K562 (cell line): ENCODE data around the gene NSMF. TPM values are rescaled to one million over a fixed set of nuclear protein-coding genes. Genes with fewer than 3 reads are reported as not detected.
A peak's percentile ranks its signal among the peaks of the same experiment; 100 is the strongest.

Experiments used
- E2F6 ChIP-seq, 2 experiments: IDR thresholded peaks; 2 replicates each; pipeline ENCODE4 v1.6.1; 2011; ENCODE audit warnings: borderline replicate concordance in 1 of 2, control low read depth in 1 of 2, low read depth in 1 of 2, low read length in 1 of 2, mild to moderate bottlenecking in 1 of 2, mixed read lengths in 1 of 2, moderate library complexity in 1 of 2; ENCODE audit not compliant: insufficient read depth in 1 of 2, insufficient read length in 1 of 2, poor library complexity in 1 of 2, severe bottlenecking in 1 of 2; ENCODE audit errors: extremely low read depth in 1 of 2
- ELF1 ChIP-seq: fragments of 200-800 bp; sonication (Bioruptor generic); IDR thresholded peaks from 2 replicates; pipeline ENCODE4 v1.6.1; 2016; ENCODE audit warnings: missing genetic modification characterization, missing compliant biosample characterization
- ETV6 ChIP-seq, 3 experiments: fragments of 150-350 bp in 1 of 3; sonication (generic) in 1 of 3; formaldehyde crosslinking in 1 of 3; IDR thresholded peaks; 2 replicates each; pipeline versions ENCODE4 v1.6.1 to v1.8.0; 2014 to 2022; ENCODE audit warnings: borderline replicate concordance in 2 of 3, low read depth in 2 of 3, antibody characterized with exemption in 1 of 3, low read length in 1 of 3, mild to moderate bottlenecking in 1 of 3, missing genetic modification reagents in 1 of 3
- HDAC3 ChIP-seq: fragments of 450-650 bp; IDR thresholded peaks from 2 replicates; pipeline ENCODE4 v1.6.1; 2018; ENCODE audit warnings: borderline replicate concordance, mild to moderate bottlenecking, moderate library complexity; ENCODE audit not compliant: partially characterized antibody
- NCOA1 ChIP-seq: fragments of 450-650 bp; IDR thresholded peaks from 2 replicates; pipeline ENCODE4 v1.6.1; 2016; ENCODE audit warnings: low read depth
- RCOR1 ChIP-seq, 2 experiments: IDR thresholded peaks; 2 replicates each; pipeline ENCODE4 v1.6.1; 2012; ENCODE audit warnings: low read depth in 2 of 2, low read length in 2 of 2, borderline replicate concordance in 1 of 2, improper control_type of control experiment in 1 of 2
- TBP ChIP-seq: optimal IDR thresholded peaks from 2 replicates; pipeline ENCODE3; 2011; ENCODE audit warnings: low read depth, low read length, improper control_type of control experiment
- TFAM ChIP-seq: fragments of 250-450 bp; sonication (Bioruptor Pico); conservative IDR thresholded peaks from 2 replicates; pipeline ENCODE4 v1.5.0; 2021; ENCODE audit warnings: mild to moderate bottlenecking, moderate library complexity
- TRIM24 ChIP-seq, 2 experiments: fragments of 450-650 bp; IDR thresholded peaks; 2 replicates each; pipeline ENCODE4 v1.6.1; 2016
- ZEB2 ChIP-seq: fragments of 450-650 bp; IDR thresholded peaks from 2 replicates; pipeline ENCODE4 v1.6.1; 2016
- ZNF316 ChIP-seq: fragments of 450-650 bp; IDR thresholded peaks from 2 replicates; pipeline ENCODE4 v1.6.1; 2016
- polyA plus RNA-seq, 8 experiments: library from polyadenylated mRNA; depleted of rRNA in 4 of 8; stranded (reverse) in 5 of 8; unstranded in 3 of 8; fragments of >200 nt; fragmentation: Nextera tagmentation in 2 of 8; fragmentation: Illumina TruSeq in 1 of 8; extraction: Ambion mirVana in 2 of 8; extraction: Trizol in 1 of 8; gene quantifications; 2 replicates each; pipeline versions ENCODE4 v1.2.1 to v1.2.3, GENCODE V29; 2011 to 2014; ENCODE audit warnings: inconsistent platforms in 1 of 8, missing spikeins in 1 of 8
- total RNA-seq, 7 experiments: library from RNA; depleted of rRNA in 6 of 7; stranded (reverse); fragments of >200 nt in 6 of 7; fragmentation: Illumina TruSeq in 2 of 7; extraction: Trizol in 2 of 7; gene quantifications; 2 replicates each; pipeline versions ENCODE4 v1.2.1 to v1.2.3, GENCODE V29; 2011 to 2021; ENCODE audit warnings: low replicate concordance in 1 of 7
- TF ChIP-seq, protein P1 (sequence below), 3 experiments: fragments of 200-800 bp in 1 of 3; fragments of 250-450 bp in 1 of 3; fragments of 450-650 bp in 1 of 3; sonication (Bioruptor Pico) in 1 of 3; sonication (Bioruptor generic) in 1 of 3; formaldehyde crosslinking in 1 of 3; IDR thresholded peaks; 2 replicates each; pipeline versions ENCODE4 v1.6.1 to v1.8.0; 2016 to 2022; ENCODE audit warnings: mild to moderate bottlenecking in 2 of 3, missing genetic modification characterization in 2 of 3, missing compliant biosample characterization in 1 of 3, moderate library complexity in 1 of 3
- TF ChIP-seq, protein P2 (sequence below): fragments of 250-450 bp; sonication (Bioruptor Pico); IDR thresholded peaks from 2 replicates; pipeline ENCODE4 v1.8.0; 2021; ENCODE audit warnings: mild to moderate bottlenecking, moderate library complexity

Gene NSMF
- total and polyA plus RNA-seq, 9 of the 15 experiments (the other 6 are each of a cell fraction or from before 2014, with no cell fraction given): 0.20 to 82.7 (median 29.3) TPM

GRCh38 chr9:137422604-137423513 lies 36.3 kb downstream of the NSMF start, which contains the start of the genes EXD3 and NOXA1 (continued):
- TF ChIP-seq ETV6 (IDR thresholded peaks at IDR 0.05; ENCODE audit: borderline replicate concordance in 1 of 2, low read depth in 2 of 2, low read length in 1 of 2) (no peak; a peak in 1 of 4 replicates), ETV6 (CRISPR knock-in tag; IDR thresholded peaks at IDR 0.05; ENCODE audit: borderline replicate concordance) (no peak), ZEB2 (peak; percentile 92), NCOA1 (peak; percentile 91), HDAC3 (no peak), TBP (peak; percentile 70), ELF1 (tag) (peak; percentile 79), E2F6 (IDR thresholded peaks at IDR 0.05; ENCODE audit: borderline replicate concordance in 1 of 2, extremely low read depth in 1 of 2, insufficient read depth in 1 of 2, insufficient read length in 1 of 2, low read depth in 1 of 2, low read length in 1 of 2, poor library complexity in 1 of 2, severe bottlenecking in 1 of 2) (peak in 1 of 2 experiments; percentile 81), TRIM24 (IDR thresholded peaks at IDR 0.05) (peak in 1 of 2 experiments; percentile 97; a peak in 2 of 4 replicates), RCOR1 (IDR thresholded peaks at IDR 0.05; ENCODE audit: borderline replicate concordance in 1 of 2, low read depth in 2 of 2, low read length in 2 of 2) (peak in 1 of 2 experiments; percentile 61; a peak in 2 of 4 replicates), TFAM (CRISPR knock-in tag) (no peak), ZNF316 (no peak)
- TF ChIP-seq, protein P1, sequence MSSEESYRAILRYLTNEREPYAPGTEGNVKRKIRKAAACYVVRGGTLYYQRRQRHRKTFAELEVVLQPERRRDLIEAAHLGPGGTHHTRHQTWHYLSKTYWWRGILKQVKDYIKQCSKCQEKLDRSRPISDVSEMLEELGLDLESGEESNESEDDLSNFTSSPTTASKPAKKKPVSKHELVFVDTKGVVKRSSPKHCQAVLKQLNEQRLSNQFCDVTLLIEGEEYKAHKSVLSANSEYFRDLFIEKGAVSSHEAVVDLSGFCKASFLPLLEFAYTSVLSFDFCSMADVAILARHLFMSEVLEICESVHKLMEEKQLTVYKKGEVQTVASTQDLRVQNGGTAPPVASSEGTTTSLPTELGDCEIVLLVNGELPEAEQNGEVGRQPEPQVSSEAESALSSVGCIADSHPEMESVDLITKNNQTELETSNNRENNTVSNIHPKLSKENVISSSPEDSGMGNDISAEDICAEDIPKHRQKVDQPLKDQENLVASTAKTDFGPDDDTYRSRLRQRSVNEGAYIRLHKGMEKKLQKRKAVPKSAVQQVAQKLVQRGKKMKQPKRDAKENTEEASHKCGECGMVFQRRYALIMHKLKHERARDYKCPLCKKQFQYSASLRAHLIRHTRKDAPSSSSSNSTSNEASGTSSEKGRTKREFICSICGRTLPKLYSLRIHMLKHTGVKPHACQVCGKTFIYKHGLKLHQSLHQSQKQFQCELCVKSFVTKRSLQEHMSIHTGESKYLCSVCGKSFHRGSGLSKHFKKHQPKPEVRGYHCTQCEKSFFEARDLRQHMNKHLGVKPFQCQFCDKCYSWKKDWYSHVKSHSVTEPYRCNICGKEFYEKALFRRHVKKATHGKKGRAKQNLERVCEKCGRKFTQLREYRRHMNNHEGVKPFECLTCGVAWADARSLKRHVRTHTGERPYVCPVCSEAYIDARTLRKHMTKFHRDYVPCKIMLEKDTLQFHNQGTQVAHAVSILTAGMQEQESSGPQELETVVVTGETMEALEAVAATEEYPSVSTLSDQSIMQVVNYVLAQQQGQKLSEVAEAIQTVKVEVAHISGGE (CRISPR knock-in tag; IDR thresholded peaks at IDR 0.05): peak; percentile 100
- TF ChIP-seq, protein P2, sequence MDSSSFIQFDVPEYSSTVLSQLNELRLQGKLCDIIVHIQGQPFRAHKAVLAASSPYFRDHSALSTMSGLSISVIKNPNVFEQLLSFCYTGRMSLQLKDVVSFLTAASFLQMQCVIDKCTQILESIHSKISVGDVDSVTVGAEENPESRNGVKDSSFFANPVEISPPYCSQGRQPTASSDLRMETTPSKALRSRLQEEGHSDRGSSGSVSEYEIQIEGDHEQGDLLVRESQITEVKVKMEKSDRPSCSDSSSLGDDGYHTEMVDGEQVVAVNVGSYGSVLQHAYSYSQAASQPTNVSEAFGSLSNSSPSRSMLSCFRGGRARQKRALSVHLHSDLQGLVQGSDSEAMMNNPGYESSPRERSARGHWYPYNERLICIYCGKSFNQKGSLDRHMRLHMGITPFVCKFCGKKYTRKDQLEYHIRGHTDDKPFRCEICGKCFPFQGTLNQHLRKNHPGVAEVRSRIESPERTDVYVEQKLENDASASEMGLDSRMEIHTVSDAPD (CRISPR knock-in tag): no peak
